NCI-H526 treated with DMSO at 0.1 percent for 48 hours (cell line): ENCODE data around the gene PVALEF.

Source experiments
- DNase-seq: peaks from one replicate; lab custom pipeline; 2025; lab: John Stamatoyannopoulos, UW

PVALEF gene

DNA sequence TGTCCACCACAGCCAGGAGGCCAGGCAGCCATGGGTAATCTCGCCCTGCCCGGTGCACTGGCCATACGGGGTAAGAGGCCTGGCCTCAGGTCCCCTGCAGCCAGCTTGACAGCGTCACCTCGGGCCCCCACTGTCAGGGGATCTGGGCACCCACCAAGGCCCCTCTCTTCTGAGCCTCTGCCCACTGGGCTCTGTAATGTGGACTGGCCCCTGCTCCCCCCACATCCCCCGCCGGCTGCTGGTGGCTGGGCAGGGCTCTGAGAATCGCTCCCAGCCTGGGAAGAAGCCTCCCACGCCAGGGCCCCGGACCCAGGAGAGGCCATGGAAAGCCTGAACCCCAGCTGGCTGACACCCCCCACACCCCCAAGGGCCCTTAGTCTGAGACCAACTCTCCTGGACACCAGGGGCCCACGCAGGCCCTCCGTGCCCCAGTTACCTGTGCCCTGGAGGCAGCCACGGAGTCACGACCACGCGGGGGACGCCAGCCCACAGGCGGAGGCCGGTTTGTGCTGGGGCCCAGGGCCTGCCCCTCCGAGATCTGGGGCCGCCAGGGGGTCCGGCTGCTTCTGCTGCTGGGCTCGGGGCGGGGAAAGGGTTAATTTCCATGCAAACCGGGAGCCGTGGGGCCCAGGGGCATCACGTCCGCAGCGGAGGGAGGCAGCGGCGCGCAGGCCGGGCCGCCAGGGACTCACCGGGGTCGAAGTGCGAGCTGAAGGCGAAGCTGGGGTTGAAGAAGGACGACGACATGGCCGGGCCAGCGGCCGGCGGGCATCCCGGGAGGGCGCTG lies at the start of gene PVALEF:
TSS of gene PVALEF (plus strand) at position 262 of the 787 bp plus-strand sequence. CDS start 15,720 bp downstream, outside the sequence.
- DNase-seq = peak; percentile 48

DNA sequence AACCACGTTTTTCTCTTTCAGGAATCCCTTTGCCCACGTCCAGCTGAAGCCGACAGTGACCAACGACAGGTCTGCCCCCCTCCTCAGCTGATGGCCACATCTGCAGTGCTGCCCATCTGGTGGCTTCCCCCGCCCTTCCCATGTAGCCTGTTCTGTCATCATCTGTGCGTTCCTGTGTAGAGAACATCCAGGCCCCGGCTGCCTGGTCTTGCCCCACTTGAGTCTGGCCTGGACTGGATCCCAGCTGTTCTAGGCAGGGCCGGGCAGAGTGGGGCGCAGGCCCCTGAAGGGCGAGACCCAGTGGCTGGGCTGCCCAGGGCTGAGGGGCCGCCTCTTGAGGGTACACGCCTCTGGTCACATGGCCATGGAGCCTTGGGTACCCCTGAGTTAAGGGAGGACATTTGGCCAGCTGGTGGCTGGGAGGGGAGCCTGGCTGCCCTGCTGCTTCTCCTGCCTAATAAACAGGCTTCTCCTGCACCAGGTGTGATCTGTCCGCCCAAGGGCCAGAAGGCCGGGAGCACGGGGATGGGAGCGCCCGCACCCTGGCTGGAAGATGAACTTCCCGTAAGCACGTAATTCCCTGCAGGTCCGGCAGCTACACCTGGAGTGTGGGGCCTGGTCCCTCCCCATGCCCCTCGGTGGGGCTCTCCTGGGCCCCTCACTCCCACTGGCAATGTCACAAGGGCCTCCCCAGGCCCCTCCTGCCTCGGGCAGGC lies 49.4 kb upstream of the PVALEF start:
- no peak for DNase-seq

DNA sequence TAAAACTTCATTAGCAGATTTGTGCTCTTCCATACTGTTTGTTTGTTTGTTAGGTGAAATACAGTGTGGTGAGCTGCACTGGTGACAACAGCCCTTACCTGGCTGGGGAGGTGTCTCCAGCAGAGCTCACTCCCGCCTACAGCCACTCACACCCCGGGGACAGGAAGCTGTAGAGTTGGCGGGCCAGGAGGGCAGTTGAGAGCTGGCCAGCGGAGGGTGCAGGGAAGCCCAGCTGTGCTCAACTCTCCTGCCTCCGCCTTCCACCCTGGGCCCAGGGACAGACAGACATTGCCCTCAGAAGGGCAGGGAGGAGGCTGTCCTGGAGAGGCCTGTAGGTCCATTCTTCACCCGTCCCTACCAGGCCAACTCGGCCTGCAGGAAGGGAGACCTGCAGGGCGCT lies 48.6 kb upstream of the PVALEF start:
- no peak for DNase-seq

DNA sequence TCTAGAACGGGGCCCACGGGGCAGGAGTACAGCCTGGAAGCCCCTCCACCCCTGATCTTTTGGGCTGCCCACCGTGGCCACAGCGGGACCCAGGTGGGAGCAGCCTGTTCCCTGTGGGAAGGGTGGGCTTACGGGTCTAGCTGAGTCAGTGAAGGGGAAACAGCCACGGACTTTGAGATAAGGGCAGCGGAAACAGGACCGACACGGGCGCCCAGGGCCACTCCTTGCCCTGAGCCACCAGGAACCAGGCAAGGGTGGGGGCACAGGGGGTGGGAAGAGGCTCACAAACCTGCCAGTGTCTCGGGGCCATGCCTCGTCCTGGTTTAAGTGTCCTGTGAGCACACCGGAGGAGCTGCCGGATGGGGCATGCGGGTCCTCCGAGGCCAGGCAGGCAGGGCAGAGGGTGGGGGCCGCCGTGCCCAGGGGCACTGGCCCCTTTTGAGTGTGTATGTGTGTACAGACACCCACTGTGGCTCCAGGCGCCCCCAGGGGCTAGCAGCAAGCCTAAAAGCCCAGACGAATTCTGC lies 47.6 kb upstream of the PVALEF start:
- no peak for DNase-seq

DNA sequence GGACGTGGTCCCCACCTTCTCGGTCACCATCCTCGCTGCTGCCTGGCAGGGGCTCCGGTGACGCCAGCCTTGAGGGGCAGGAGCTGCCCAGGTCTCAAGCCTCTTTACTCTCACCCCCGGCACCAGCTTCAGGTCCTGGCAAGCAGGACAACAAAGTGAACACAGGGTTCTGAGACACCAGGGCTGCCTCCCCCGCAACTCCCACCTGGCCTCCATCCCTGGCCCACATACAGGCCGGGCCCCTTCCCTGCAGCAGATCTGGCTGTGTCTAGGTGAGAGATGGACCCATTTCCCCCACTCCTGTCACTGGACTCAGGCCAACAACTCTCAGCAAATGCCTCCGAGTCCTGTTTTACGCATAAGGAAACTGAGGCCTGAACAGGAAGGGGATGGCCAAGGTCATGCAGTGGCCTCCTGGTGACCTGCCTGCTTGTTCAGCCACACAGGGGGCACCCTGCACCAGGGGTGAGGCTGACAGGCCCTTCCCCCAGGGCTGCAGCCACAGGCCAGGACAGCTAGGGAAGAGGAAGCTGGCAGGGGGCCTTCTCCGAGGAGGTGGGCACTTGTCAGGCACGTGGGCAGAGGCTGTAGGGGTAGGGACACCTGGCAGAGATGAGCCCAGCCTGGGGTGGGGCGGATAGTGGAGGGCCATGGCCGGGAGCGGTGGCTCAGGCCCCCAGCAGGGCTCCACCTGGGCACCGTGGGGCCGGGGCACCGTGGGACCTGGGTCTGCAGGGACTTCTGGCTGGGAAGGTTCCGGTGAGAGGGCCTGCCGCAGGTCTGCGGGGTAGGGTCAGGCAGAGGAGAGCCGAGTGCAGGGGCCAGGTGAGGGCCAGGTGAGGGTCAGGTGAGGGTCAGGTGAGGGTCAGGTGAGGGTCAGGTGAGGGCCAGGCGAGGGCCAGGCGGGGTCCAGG lies 46.7 kb upstream of the PVALEF start:
- no peak for DNase-seq

DNA sequence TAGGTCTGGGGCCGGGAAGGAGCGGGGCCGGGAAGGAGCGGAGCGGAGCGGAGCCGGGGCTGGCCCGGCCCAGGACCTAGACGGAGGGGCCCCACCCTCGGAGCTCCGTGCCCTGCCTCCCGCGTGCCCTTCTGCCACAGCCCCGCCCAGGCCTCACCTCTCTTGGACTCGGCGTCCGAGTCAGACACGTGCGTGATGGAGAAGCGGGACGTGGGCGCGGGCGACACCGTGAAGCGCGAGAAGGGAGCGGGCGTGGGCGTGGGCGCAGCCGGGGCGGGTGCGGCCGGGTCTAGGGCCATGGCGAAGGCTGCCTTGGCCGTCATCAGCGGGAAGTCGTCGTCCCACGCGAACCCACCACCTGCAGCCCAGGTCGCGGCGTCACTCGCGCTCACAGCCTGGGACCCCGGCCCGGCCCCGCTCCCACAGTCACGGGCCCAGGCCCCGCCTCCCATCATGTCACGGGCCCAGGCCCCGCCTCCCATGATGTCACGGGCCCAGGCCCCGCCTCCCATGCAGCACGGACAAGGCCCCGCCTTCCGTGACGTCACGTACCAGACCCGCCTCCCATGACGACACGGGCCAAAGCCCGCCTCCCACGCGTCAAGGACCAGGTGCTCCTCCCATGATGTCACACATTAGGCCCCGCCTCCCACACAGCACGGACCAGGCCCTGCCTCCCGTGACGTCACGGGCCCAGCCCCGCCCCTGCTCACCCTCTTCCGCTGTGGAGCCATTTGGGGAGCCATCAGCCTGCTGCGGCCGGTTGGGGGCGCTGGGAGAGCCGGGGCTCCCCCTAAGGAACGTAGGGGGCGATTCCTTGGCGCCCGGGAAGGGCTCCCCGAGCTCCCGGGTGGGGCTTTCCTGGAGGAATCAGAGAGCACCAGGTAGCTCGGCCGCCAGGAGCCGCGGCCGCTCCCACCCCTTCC lies 45.8 kb upstream of the PVALEF start:
- DNase-seq = peak; percentile 62

DNA sequence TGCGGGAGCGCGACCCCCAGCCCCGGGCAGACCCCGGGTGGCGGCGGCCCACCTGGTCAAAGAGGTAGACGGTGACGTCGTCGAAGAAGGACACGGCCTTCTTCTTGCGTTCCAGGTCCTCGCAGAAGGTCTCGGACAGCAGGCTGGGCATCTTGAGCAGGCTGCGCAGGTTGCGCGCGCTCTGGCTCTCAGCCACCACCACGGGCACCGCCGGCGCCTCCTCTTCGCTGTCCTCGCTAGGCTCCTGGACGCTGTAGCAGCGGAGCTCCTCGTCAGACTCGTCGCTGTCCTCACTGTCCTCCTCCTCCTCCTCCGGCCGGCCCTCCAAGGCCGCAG lies 45.2 kb upstream of the PVALEF start:
- no peak for DNase-seq

DNA sequence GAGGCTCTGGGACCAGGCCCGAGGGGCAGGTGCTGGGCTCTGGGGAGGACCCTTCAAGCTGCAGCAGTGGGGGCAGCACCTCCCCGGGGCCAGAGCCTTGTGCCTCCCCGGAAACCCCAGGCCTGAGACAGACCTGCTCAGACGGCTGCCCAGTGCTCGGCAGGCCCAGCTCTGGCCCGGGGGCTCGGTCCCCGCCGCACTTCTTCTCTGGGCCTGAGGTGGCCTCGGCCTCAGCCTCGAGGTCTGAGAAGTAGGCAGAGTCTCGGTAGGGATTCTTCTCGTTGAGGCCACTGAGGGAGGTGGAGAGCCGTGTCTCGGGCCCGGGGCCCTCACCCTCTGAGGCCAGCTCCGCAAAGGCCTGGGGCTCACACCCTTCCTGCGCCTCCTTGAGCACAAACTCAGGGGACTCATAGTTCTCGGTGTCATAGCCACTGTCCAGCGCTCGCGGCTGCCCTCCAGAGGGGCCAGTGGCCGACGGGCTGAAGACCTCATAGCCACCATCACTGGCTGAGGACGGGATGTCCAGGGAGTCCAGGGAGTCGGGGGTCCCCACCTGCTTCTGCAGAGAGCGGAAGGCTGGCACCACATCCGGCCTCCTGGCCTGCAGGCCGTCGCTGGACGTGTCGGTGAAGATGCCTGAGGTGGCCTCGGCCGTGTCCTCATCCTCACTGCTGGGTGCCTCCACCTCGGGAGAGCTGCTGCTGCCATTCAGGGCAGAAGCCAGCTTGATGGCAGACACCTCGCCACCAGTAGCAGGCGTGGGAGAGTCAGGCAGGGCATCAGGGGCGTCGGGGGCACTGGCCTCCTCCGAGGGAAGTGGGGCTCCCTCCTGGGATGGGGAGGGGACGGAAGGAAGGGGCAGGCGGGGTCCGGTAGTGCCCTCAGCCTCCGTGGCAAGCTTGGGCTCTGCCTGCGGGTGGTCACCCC lies 44.3 kb upstream of the PVALEF start:
- no peak for DNase-seq

DNA sequence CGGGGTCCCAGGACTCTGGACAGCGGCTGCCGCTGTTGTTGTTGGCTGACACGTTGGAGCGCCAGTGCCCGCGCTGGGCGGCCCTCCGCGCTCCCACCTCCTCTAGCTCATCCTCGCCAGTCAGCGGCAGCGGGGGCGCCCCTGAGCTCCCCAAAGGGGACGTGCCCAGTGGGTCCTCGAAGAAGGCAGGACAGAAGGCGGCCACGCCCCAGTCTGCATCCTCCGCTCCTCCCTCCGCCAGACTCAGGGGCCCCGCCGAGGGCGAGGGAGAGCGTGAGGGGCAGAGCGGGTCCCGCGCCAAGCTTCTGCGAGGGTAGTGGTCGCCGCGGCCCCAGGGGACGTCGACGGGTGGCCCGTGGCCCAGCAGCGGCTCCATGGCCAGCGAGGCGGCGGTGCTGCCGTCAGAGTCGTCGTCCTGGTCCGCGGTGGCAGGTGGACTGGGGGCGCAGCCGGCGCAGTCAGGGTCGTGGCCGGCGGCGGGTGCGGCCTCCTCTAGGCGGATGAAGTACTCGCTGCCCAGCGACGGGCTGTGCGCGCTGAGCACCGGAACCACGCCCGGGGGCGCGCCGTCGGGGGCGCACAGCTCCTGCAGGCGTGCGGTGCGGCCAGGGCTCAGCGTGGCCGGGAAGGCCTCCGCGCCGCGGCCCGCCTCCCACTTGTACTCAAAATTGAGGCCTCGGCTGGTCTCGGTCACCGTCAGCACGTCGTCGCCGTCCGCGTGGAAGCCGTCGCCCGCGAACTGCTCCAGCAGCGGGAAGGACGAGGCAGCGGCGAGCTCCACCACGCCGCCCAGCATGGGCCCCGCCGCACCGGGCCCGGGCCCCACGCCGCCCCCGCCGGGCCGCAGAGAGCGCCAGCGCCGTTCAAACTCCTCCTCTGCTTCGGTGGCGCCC lies 43.2 kb upstream of the PVALEF start:
- no peak for DNase-seq

DNA sequence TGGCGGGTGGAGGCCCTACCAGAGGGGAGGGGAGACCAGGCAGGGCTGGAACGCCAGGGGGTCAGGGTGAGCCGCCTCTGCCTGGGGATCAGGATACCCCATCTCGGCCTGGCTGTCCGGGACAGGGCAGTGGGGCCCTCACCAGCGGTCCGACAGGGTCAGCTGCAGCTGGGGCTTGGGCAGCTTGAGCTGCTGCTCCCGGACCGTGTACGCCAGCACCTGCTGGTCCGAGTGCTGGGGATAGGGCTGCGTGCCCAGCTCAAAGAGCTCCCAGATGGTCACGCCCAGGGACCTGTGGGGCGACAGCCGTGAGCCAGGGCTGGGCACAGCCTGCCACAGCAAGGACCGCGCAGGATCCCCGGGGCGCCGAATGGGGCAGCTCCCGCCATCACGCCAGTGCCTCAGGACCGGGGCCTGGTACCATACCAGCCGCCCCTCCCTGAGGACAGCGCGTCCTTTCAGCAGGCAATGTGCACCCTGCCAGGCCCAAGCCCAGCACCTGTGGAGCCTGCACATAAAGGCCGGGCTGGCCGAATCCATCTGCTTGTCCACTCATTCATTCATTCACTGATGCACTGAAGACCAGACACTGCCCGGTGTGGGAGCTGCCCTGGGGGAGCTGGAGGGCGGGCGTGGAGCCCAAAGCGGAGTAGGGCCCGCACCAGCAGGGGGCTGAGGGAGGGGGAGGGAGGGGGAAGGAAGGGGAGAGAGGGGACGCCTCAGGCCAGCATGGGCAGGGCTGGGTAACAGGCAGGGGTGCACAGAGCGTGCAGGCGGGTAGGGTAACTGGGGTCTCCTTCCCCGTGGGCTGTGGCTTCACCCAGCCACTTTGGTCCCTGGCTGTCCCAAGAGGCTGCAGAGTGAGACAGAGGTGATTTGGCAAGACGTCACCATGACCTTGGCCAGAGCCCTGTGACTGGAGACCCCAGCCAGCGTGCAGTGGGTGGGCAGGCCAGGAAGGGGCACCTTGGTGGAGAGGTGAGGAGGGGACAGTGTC lies 42.0 kb upstream of the PVALEF start:
- DNase-seq = no peak

DNA sequence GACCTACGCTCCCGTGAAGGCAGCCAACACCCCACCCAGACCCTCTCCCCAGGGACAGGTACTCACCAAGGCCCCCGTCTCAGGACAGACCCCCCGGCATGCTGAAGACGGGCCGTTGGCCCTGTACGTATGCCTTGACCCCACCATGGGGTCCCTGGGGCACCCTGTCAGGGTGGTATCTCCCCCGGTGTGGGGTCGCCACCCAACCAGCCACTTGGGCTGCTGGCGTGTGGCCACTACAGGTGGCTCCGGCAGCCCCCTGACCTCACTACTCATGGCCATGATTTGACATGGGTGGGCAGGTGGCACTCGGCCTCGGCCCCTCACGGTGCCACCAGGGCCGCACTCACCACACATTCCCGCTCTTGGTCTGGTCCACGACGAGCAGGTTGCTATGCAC lies 40.9 kb upstream of the PVALEF start:
- DNase-seq = no peak

DNA sequence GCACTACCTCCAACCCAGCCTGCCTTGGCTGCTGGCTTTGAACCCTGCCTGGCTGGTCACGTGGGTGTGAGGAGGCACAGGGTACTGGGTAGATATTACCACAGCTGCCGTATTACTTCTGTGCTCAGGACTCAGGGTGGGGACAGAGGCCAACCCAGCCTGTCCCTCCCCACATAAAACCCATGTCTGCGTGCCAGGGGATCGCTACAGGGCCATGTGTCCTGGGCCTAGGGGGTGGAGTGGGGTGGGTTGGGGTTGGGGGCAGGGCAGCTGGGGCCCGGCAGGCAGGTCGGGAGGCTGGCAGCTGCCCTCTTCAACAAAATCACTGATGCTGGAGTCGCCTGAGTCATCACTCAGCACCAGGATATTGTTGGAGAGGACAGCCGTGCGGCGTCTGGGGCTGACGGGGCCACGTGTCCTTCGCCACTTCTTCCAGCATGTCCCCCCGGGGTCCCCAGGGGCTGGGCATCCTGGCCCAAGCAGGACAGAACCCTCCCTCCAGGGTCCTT lies 39.7 kb upstream of the PVALEF start:
- DNase-seq = no peak

DNA sequence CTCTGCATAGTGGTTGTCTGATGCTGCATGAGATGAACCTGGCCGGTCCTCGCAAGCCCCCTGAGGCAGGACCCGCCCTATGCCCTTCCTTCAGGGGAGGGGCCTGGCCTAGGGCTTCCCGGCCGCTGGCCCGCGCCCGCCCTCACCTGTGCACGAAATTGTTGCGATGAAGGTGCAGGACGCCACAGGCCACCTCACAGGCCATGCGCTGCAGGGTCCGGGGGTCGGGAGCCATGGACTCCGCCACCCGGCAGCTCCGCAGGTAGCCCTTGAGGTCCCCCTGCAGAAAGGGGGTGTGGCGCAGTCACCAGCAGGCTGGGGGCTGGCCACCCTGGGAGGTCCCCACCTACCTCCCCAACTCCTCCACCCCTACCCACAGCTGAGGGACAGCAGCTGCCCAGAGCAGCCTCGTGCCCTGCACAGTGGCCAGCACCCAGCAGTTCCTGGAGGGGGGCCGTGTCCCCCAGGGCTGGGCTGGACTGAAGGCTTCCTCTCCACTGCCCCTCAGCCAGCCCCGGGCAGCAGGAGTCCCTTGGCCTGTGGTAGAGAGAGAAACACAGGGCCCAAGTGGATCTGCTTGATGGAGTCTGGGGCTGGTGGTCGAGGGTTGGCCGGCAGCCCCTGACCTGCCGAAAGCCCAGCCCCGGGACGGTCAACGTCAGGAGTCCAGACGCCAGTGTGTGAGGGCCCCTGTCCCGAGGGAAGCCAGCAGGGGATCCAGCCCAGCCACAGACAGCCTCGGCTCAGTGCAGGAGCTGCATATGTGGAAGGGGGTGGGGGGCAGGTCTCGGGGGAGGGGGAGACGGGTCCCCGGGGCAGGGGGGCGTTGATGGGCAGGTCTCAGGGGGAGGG lies 38.8 kb upstream of the PVALEF start:
- no peak for DNase-seq

DNA sequence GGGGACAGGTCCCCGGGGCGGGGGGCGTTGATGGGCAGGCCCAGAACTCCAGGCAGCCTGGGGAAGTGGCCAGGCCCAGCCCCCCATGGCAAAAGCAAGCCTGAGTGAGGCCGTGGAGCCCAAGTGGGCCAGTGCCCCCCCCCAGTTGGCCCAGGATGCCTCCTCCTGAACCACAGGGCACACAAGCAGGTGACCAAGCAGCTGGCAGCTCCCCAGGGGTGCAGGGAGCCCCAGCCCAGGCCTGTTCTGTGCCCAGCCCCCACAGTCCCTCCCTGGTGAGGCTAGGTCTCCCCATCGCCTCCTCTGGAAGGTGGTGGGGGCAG lies 38.2 kb upstream of the PVALEF start:
- no peak for DNase-seq

DNA sequence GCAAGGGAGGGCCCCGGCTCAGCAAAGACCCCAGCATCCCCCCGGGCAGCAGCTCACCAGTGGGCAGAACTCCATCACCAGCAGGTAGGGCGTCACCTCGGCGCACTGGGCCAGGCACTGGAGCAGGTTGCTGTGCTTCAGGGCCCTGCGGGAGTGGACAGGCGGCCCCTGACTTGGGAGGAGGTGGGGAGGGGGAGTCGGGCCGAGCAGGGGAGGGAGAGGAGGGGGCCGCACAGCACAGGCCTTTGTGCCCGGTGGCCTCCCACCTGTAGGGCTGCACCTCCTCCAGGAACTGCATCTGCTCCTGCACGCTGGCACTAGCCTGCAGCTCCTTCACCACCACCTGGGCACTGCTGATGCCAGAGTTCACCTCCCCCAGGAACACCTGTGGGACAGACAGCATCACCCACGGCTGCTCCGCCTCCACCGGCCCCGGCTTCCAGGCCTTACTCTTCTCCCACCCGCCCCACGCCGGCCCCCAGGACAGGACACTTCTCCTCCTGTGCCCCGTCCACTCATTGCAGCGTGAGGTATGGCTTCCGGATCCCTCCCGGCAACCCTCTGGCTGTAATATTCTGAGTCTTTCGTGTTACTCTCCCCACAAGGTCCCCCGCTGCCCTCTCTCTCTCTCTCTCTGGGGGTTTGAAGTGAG lies 37.7 kb upstream of the PVALEF start:
- DNase-seq = no peak

DNA sequence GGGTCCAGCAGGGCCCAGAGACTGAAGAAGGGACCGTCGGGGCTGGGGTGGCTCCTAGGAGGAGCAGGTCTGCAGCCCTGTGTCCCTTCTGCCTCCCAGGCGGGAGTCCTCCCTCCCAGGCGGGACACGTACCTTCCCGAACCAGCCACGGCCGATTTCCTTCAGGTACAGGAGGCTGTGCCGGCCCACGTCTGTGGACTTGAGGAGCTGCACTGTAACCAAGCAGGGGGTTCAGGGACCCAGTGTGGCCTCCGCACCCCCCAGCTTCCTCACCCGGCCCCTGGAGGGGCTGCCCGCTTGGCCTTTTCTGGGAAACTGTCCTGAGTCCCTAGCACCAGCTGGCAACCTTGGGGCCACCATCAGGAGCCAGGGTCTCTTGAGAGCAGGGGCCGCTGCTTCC lies 37.0 kb upstream of the PVALEF start:
- DNase-seq = no peak
